Measurements from ENCODE around the gene IPPK.

The IPPK gene

DNA sequence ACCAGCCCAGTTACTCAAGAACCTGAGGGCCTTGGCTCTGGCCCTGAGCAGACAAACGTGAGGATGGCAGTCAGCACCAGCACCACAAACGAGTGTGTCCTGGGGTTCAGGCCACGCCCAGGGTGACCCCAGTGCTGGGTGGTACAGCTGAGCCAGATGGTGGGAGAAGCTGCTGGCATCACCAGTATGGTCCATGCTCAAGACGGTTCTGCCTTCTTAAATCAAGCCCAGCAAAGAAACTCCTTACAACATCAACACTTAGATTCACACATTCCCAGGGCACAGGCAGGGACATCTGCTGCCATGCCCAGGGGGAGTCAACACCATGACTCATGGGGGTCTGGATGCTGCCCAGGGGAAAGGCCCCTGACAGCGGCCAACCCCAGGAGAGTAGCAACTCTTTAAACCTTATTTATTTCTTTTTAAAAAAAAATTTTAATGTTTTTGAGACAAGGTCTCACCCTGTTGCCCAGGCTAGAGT lies 31.3 kb downstream of the IPPK start:
- TF ChIP-seq CTCF (IDR thresholded peaks at IDR 0.05): no peak

DNA sequence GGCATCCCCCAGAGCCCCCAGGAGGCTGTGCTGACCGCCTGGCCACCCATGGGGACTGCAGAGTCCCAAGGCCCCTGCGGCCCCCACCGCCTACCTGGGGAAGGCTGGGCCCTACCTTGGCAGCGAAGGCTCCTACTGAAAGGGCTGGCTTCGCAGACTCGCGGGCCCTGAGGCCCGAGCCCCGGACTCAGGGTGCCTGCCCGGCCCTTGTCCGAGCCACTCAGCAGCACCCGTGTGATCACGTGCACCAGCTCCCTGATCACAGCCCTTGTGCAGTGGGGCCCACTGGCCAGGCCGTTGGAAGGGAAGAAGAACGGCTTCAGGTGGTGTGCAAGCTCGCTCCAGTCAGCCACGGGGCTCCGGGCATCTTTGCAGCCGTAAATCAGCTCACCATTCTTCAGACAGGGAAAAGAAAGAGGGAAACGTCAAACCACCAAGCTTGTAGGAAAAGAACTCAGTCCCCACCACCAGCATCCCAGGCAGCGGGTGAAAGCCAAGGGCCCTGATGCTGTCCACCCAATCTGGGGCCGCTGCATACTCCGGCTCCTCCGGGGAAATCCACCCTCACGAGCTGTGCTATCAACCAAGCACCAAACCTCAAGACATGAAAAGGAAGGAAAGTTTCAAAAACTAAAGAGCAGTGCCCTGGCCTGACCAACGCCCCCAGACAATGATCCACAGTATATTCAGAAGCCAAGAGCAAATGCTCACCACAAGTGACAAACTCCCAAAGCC lies 31.9 kb downstream of the IPPK start:
- TF ChIP-seq CTCF (IDR thresholded peaks at IDR 0.05): no peak

GRCh38 chr9:92637326-92637725 lies 32.6 kb downstream of the IPPK start:
- no peak for TF ChIP-seq CTCF (IDR thresholded peaks at IDR 0.05)

DNA sequence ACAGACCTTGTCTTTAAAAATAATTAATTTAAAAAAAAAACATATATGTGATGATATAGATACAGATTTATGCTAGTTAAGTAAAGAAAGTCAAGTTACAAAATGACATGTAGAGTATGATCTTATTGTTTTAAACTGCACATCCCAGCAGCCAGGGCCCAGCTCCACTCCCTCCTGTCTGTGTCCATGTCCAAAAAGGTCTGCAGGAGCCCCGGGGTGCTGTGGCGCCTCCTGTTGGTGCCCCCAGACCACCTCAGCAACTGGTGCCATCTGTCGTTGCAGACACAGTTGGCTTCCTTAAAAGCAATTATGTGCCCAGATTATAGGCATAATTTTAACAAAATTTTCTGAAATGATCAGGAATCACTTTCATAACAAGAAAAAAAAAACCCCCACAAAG lies 33.3 kb downstream of the IPPK start:
- TF ChIP-seq CTCF (IDR thresholded peaks at IDR 0.05): no peak

GRCh38 chr9:92635760-92636159 lies 34.2 kb downstream of the IPPK start:
- TF ChIP-seq CTCF (IDR thresholded peaks at IDR 0.05): no peak

DNA sequence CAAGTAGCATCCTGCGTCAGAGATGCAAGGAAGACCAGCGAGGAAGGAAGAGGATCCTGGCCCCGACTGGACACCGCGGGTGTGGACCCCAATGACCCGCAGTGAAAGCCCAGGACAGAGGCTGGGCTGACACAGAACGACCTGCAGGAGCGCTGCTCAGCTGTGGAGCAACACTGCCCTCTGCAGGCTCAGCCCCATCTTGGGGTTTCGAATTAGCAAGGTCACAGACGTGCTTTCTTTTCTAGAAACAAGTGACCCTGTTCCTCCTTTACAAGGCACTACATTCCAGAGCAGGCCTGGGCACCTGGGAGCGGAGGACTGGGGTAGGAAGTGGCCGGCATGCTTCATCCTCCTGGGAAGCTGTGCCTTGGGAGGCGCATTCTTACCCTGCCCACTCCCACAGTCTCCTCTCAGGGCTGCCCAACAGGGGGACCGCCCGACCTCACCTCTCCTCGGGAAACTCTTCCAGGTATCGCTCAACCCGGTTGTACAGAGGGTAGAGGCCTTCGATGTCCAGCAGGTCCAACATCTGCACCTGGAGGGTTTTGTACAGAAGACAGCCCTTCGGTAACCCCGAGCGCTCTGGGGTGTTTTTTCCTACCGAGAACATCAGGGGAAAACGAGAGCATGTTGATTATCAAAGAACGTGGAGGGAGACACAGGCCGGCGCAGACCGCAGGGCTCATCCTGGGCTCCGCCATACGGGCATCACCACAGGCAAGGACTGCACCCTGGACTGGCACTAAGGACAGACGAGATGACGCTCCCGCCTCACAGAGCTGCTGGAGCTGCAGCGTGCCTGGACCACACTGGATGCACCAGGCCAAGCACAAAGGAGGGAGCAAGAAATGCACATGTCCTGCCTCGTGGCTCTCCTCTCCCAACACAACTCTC lies 35.0 kb downstream of the IPPK start:
- TF ChIP-seq CTCF (IDR thresholded peaks at IDR 0.05): peak; percentile 95

DNA sequence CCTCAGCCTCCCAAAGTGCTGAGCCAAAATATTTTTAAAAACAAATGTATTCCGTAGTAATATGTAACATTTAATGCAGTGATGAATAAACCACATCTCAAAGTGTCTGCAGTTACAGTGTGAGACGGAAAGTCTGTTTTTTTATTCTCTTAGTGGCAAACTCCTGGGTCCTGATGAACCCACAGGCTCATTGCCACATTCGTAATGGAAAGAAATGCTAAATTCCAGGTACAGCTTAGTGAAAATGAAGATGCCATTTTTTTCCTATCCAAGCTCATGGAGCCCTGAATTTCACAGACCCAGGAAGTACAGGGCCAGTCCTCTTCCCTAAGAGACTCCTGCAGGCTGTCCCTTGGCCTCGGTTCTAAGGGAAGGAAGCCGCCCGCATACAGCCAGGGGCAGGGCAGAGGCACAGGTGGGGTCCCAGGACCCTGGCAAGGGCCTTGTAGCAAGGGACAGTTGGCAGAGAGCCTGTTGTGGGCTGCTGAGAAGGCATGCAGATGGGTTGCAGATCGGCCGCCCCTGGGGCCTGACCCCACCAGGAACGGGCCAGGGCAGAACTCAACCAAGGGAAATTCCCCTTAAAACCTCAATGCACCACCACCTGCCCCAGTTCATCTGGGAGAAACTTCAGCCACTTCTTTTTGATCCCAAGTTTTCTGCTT lies 36.2 kb downstream of the IPPK start:
- TF ChIP-seq CTCF (IDR thresholded peaks at IDR 0.05): no peak
